Activated CD8-positive, alpha-beta T cell treated with anti-CD3 and anti-CD28 coated beads for 36 hours (primary cell): ENCODE data around the gene MIS18BP1. TPM values are rescaled to one million over a fixed set of nuclear protein-coding genes. Genes with fewer than 3 reads are reported as not detected.
"Not testable (repeated sequence)": the region's sequence is repeated elsewhere in the genome, so short reads cannot be mapped to it uniquely, and the experiment has no call there.

Experiments
- ATAC-seq: fragments of 200-7000 bp; cut with Tn5 transposase; one replicate; pipeline ENCODE4 v1.10.0; 2021; ENCODE audit warnings: mild to moderate bottlenecking, moderate library complexity
- CTCF ChIA-PET: fragments of 350-600 bp; sonication (Branson Sonifier 250); formaldehyde crosslinking; loops from one replicate; lab custom pipeline; 2021; ENCODE audit warnings: antibody characterized with exemption; lab: Charles Lee
- POLR2A ChIA-PET: fragments of 350-600 bp; sonication (Branson Sonifier 250); formaldehyde crosslinking; loops from one replicate; lab custom pipeline; 2021; ENCODE audit warnings: antibody characterized with exemption; lab: Charles Lee
- DNase-seq: peaks from one replicate; pipeline ENCODE4 v3.0.0-alpha.2; 2020
- H3K27ac Mint-ChIP-seq: one replicate; pipeline ENCODE4 v1.8.0; 2021; ENCODE audit warnings: mild to moderate bottlenecking, mixed read lengths
- H3K27me3 Mint-ChIP-seq: one replicate; pipeline ENCODE4 v1.8.0; 2021; ENCODE audit warnings: mixed read lengths
- H3K36me3 Mint-ChIP-seq: one replicate; pipeline ENCODE4 v1.8.0; 2021; ENCODE audit warnings: low read depth, mixed read lengths
- H3K4me1 Mint-ChIP-seq: one replicate; pipeline ENCODE4 v1.8.0; 2021; ENCODE audit warnings: low read depth, mixed read lengths
- H3K4me3 Mint-ChIP-seq: one replicate; pipeline ENCODE4 v1.8.0; 2021; ENCODE audit warnings: mild to moderate bottlenecking, moderate library complexity, mixed read lengths
- H3K9me3 Mint-ChIP-seq: one replicate; pipeline ENCODE4 v1.8.0; 2021; ENCODE audit warnings: mixed read lengths
- CTCF ChIP-seq: fragments of 200-600 bp; IDR thresholded peaks from one replicate; pipeline ENCODE4 v1.8.0; 2022; ENCODE audit warnings: antibody characterized with exemption, mild to moderate bottlenecking
- intact Hi-C: fragments of 100-400 bp; cut with micrococcal nuclease; formaldehyde crosslinking; loops from one replicate; pipeline ENCODE4 v1.10.0; 2022
- total RNA-seq, 2 experiments: library from RNA; stranded (reverse); gene quantifications; one replicate each; pipeline ENCODE4 v1.2.3, GENCODE V29; 2021

The MIS18BP1 gene
- 10 to 100 TPM; 51.0 to 55.8 TPM for total RNA-seq

DNA sequence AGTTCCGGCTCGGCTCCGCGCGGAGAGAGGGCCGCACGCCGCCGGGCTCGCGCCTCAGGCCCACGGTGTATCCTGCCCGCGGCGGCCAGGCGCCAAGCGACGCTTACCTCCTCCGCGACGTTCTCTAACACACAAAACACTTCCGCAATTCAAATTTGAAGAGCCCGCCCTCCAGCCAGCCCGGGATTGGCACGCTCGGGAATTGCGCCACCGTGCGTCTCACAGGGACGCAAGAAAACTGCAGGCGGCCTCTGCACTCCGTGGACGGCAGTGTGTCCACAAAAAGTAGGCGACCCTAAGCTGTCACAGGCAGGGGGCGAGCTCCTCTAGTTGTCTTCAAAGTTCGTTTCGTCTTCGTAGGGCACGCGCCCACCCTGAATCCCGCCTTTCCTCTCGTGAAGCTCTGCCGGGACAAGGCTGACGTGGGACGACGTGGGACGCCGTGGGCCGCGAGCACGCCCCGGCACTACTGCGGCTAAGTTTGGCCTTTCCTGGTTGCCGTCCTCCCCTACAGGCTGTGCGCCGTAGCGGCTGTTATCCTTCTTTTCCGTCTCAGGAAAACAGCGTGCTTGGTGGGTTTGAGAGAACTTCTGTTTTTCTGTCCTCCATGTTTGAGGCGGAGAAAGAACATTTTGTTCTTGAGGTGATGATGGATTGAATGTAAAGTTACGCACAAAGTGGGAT lies at the start of gene MIS18BP1:
Gene MIS18BP1, minus strand, starts transcription at position 133 of the 684 bp plus-strand sequence. CDS start 5,916 bp downstream, outside the sequence.
- Mint-ChIP-seq H3K36me3 (peaks cover 14% of the 10 kb centered on the region), H3K27ac (peak within 1 kb of the TSS; percentile 96), H3K4me3 (peak within 1 kb of the TSS; percentile 91), H3K4me1 (peaks cover 24% of the 10 kb centered on the region), H3K9me3 (peaks cover 11% of the 10 kb centered on the region), H3K27me3 (no peaks in the 10 kb centered on the region)
- DNase-seq (peak; percentile 97), ATAC-seq (peak; percentile 93)
- intact Hi-C loops, result loop anchor here (5.0 to 10.0 kb wide), 3 partner anchors 116 to 358 kb away; partner anchors contain the start of genes FANCM, KLHL28 and TOGARAM1
- ChIA-PET CTCF (interaction anchor here (0.7 to 4.0 kb wide), 9 partner anchors 9 to 60 kb away, joined by 3 to 20 read pairs (median 4); no protein-coding TSS in a partner anchor), POLR2A (interaction anchor here (0.6 to 2.7 kb wide), 6 partner anchors 29 to 1700 kb away, joined by 3 to 7 read pairs (median 3); partner anchors contain the start of gene FKBP3)
- peak; percentile 76 for TF ChIP-seq CTCF

DNA sequence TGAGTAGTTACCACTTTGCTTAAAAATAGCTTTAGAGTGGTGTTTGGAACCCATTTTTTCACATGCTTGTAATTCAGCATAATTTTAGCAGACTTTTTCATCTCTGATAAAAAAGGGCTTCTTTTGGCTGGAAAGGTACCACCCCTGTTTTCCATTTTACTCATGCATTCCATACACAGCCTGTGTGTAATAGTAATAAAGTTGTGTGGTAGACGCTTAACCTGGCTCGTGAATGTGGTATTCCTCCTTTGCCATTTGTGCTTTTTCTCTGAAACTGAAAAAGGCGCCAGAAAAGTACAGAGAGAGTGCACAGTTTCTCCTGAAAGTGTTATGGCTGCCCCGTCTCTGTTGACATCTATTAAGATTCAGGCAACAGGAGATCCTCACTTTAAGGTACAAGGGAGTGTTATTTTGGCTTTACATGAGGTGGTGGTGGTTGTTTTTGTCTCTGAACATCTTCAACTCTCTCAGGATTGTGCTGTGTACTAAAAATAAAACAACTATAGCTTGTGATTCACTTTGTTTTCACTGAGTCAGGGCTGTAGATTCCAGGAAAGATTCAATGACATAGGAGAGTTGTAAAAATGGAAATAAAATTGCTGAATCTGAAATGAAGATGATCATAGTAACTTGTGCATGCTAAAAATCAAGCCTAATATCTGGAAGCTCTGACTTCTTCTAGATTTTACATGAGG lies 45.6 kb upstream of the MIS18BP1 start:
- intact Hi-C loops, result no loop called here
- Mint-ChIP-seq H3K27me3 (no peaks in the 10 kb centered on the region), H3K36me3 (no peaks in the 10 kb centered on the region), H3K4me3 (no peak overlapping the region), H3K4me1 (peaks cover 5% of the 10 kb centered on the region), H3K9me3 (no peaks in the 10 kb centered on the region), H3K27ac (no peak overlapping the region)
- no peak for ATAC-seq
- ChIA-PET CTCF (no interaction called here), POLR2A (no interaction called here)
- TF ChIP-seq CTCF, result no peak
- no peak for DNase-seq

- POLR2A ChIA-PET, H3K4me3 Mint-ChIP-seq, DNase-seq, H3K27ac Mint-ChIP-seq, H3K9me3 Mint-ChIP-seq, intact Hi-C loops, H3K27me3 Mint-ChIP-seq, ATAC-seq, CTCF ChIA-PET, H3K36me3 Mint-ChIP-seq: not testable (repeated sequence)
- H3K4me1 Mint-ChIP-seq, result peaks cover 10% of the 10 kb centered on the region
Measured at GRCh38 chr14:45294796-45295195, 41.8 kb upstream of the MIS18BP1 start.

DNA sequence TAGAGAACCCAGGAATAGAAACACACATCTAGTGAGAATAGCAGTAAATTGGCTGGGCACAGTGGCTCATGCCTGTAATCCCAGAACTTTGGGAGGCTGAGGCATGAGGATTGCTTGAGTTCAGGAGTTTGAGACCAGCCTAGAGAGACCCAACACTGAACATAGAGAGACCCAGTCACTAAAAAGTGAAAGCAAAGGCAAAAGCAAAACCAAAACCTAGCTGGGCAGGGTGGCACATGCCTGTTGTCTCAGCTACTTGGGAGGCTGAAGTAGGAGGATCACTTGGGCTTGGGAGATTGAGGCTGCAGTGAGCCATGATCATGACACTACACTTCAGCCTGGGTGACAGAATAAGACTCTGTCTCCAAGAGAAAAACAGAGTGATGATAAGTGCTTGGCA lies 37.5 kb upstream of the MIS18BP1 start:
- H3K27me3 Mint-ChIP-seq, result peaks cover 8% of the 10 kb centered on the region
- no peak for DNase-seq
- intact Hi-C loops, result no loop called here
- ChIA-PET POLR2A (no interaction called here), CTCF (no interaction called here)
- no peaks in the 10 kb centered on the region for H3K36me3 Mint-ChIP-seq
- no peak overlapping the region for H3K27ac Mint-ChIP-seq
- H3K4me3 Mint-ChIP-seq, result no peak overlapping the region
- no peaks in the 10 kb centered on the region for H3K9me3 Mint-ChIP-seq
- ATAC-seq, result no peak
- no peak for TF ChIP-seq CTCF
- H3K4me1 Mint-ChIP-seq, result peaks cover 6% of the 10 kb centered on the region

GRCh38 chr14:45287610-45288009 lies 34.6 kb upstream of the MIS18BP1 start:
- H3K9me3 Mint-ChIP-seq, result no peaks in the 10 kb centered on the region
- intact Hi-C loops, result no loop called here
- peaks cover 8% of the 10 kb centered on the region for H3K27me3 Mint-ChIP-seq
- no peaks in the 10 kb centered on the region for H3K36me3 Mint-ChIP-seq
- H3K27ac Mint-ChIP-seq, result no peak overlapping the region
- ATAC-seq (no peak), DNase-seq (no peak)
- ChIA-PET POLR2A (no interaction called here), CTCF (interaction anchor here (1.4 kb wide), 1 partner anchor 9 kb away, joined by 4 read pairs; no protein-coding TSS in a partner anchor)
- no peak for TF ChIP-seq CTCF
- H3K4me3 Mint-ChIP-seq, result no peak overlapping the region
- H3K4me1 Mint-ChIP-seq, result peaks cover 6% of the 10 kb centered on the region
